Measurements from ENCODE around the gene EME1. TPM values are rescaled to one million over a fixed set of nuclear protein-coding genes. Genes with fewer than 3 reads are reported as not detected.

Gene EME1
- total and polyA plus RNA-seq, 10 of the 15 experiments (the other 5 are each of a cell fraction or from before 2014, with no cell fraction given): 13.8 to 40.5 (median 22.0) TPM

GRCh38 chr17:50345432-50346312 lies 27.4 kb upstream of the EME1 start, which contains the start of gene XYLT2 (continued):
- TF ChIP-seq MXI1 (IDR thresholded peaks at IDR 0.05; ENCODE audit: low read depth, low read length) (peak; percentile 86), BCL11A (IDR thresholded peaks at IDR 0.05; ENCODE audit: low read depth, low read length) (no peak), EGR1 (IDR thresholded peaks at IDR 0.05; ENCODE audit: borderline replicate concordance in 1 of 2, low read depth in 2 of 2, low read length in 2 of 2) (peak in 1 of 2 experiments; percentile 29; a peak in 1 of 3 replicates), NR2C2 (IDR thresholded peaks at IDR 0.05; ENCODE audit: borderline replicate concordance, control insufficient read depth, insufficient read length, low read depth) (no peak), TCF12 (IDR thresholded peaks at IDR 0.05; ENCODE audit: low read depth, low read length) (no peak), ASH2L (IDR thresholded peaks at IDR 0.05; ENCODE audit: borderline replicate concordance, low read depth) (no peak), ATF2 (IDR thresholded peaks at IDR 0.05; ENCODE audit: low read length) (no peak), RB1 (IDR thresholded peaks at IDR 0.05; ENCODE audit: borderline replicate concordance) (peak; percentile 25; the same call in 1 of the 2 replicates), REST (IDR thresholded peaks at IDR 0.05; ENCODE audit: low read depth, low read length) (no peak), SUPT20H (IDR thresholded peaks at IDR 0.05; ENCODE audit: borderline replicate concordance, control insufficient read depth, low read depth, low read length) (no peak), SP1 (IDR thresholded peaks at IDR 0.05; ENCODE audit: low read depth, low read length) (peak; percentile 23), SMC3 (IDR thresholded peaks at IDR 0.05; ENCODE audit: borderline replicate concordance, low read length) (no peak), HCFC1 (IDR thresholded peaks at IDR 0.05; ENCODE audit: low read length) (no peak), LARP7 (IDR thresholded peaks at IDR 0.05) (peak; percentile 22; the same call in 1 of the 2 replicates), IRF4 (IDR thresholded peaks at IDR 0.05; ENCODE audit: low read depth, low read length) (no peak), JUNB (IDR thresholded peaks at IDR 0.05) (no peak)

All from GM12878 (cell line).